GM12891 (cell line): ENCODE results near the gene TRABD2B.

Source experiments
- DNase-seq: peaks from one replicate; pipeline ENCODE4 v3.0.0; 2011; ENCODE audit warnings: low spot score; ENCODE audit not compliant: insufficient read length
- FAIRE-seq: peaks from 2 replicates; lab custom pipeline; 2011; peaks lifted over from hg19 to GRCh38; lab: Jason Lieb, UNC
- PAX5 ChIP-seq: IDR thresholded peaks from 2 replicates; pipeline ENCODE4 v1.6.1; 2011; ENCODE audit warnings: low read length, moderate library complexity, mild to moderate bottlenecking; ENCODE audit not compliant: insufficient read depth, severe bottlenecking
- POLR2A ChIP-seq: IDR thresholded peaks from 2 replicates; pipeline ENCODE4 v1.6.1; 2011; ENCODE audit warnings: low read depth, low read length, control low read depth
- POLR2AphosphoS5 ChIP-seq: IDR thresholded peaks from 2 replicates; pipeline ENCODE4 v1.6.1; 2011; ENCODE audit warnings: low read depth, low read length, control low read depth
- POU2F2 ChIP-seq: IDR thresholded peaks from 2 replicates; pipeline ENCODE4 v1.6.1; 2011; ENCODE audit warnings: low read depth, mild to moderate bottlenecking, control low read depth, low read length, moderate library complexity
- SPI1 ChIP-seq: IDR thresholded peaks from 2 replicates; pipeline ENCODE4 v1.6.1; 2011; ENCODE audit warnings: low read depth, low read length, control low read depth
- TAF1 ChIP-seq: IDR thresholded peaks from 2 replicates; pipeline ENCODE4 v1.6.1; 2011; ENCODE audit warnings: low read depth, low read length, control low read depth

TRABD2B gene

DNA sequence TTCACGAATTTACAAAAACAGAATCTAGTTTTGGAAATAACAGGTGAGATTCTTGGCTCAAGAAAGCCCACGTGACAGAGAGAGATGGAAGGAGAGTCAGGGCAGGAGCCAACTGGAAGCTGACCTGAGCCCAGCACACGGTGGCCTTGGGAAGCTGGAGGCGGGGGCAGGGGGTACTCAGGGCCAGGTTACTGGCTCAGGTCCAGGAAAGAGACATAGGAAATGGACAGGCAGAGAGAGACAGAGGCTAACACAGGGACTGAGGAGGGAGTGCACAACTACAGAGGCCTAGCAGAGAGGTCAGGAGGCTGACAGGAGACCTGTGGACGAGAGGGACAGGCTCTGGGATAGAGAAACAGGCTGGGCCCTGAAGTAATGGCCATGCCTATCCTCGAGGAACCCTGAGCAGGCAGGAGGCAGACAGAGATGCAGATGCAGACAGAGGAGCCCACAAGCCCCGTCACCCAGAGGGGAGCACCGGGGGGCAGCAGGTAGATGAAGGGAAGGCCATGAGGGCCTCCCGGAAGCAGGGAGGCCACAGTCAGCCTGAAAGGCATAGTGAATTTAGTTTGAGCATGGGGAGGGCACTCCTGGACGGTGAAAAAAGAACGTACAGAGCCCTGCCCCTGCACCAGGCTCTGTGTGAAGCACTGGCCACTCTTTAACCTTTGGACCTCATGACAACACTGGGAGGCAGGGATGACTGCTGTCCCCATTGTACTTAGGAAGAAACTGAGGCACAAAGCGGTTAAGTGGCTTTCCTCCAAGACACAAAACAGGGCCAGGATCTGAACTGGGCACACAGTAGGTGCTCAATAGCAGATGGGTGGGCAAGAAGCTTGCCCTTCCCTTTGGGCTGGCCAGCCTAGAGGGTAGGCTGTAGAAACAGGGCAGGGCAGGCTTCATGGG is 230.1 kb downstream of the TRABD2B start:
- no peak for TF ChIP-seq TAF1
- no peak for TF ChIP-seq POLR2A
- TF ChIP-seq SPI1: no peak
- DNase-seq (no peak), FAIRE-seq (no peak)

DNA sequence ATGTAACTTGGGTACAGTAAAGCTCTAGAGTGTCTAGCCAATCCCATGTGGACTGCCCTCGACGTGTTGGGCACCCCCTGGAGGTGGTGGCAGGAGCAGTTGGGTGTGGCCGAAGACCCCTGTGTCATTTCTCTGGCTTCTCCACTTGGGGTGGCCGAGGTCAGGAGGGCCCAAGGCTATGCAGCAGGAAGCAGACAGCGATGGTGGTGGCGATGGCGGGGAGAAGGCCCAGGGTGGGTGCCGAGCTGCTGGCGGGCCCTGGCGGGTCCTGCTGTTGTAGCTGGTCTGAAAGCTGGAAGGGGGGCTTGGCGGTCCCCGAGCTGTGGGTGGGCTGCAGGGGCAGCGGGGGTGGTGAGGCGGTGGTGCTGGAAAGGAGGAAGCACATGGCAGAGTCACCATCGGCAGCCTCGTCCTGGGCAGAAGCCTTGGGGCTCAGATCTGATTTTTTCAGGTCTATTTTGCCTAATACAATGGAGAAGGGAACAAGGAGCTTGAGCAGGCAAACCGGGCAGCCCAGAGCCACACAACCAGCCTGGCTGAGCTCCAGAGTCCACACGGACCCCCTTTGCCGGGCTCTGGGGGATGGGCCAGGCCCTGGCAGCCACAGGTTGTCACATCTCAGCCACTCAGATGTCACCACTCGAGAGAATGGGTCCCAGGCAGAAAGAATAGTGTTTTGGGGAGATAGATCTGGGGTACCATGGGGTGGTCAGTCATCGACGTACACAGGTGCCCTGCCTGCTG is 231.3 kb downstream of the TRABD2B start:
- FAIRE-seq (no peak), DNase-seq (no peak)
- no peak for TF ChIP-seq SPI1

DNA sequence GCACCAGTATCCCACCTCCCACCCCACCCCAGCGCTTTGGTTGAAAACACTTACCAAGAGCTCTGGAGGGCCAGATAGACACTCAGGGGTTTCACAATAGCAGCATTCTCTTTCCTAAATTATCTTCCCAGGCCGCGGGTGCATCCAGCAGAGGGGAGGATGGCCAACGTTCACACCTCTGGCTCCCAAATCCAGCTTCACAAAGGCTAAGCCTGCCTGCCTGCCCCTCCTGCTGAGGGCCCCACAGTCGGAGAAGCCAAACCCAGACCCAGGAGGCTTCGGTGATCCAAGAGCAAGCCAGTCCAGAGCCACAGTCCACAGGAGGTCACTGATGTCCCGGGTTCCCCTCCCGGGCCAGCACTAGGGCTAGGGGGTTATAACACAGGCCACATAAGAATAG is 231.9 kb downstream of the TRABD2B start:
- TF ChIP-seq TAF1 (no peak), PAX5 (no peak), POLR2A (no peak), SPI1 (no peak), POLR2AphosphoS5 (no peak), POU2F2 (no peak)
- FAIRE-seq (no peak), DNase-seq (no peak)

DNA sequence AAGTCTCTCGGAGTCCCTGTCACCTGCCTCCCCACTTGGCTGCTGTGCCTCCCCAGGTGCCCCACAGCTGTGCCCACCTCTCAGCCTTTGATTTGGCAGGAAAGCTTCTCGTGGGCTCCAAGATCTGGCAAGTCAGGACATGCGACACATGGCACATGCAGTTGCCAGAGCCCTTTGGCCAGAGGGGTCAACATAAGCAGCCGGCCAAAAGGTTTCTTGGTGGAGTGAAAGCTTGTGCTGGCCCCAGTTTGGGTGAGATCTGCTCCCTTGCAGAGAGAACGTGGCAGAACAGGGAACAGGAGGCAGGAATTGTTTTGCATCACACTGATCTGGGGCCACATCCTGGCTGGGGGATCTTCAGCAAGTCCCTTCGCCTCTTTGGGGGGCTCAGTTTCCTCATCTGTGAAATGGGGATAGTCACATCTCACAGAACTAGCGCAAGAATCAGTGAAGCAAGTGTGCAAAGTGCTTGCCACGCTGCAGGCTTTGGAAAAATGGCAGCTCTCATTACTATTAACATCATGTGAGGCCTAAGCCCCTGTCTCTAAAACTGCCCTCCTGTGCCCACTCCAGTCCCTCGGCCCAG is 232.6 kb downstream of the TRABD2B start:
- FAIRE-seq: no peak
- no peak for TF ChIP-seq POLR2A
- no peak for DNase-seq

DNA sequence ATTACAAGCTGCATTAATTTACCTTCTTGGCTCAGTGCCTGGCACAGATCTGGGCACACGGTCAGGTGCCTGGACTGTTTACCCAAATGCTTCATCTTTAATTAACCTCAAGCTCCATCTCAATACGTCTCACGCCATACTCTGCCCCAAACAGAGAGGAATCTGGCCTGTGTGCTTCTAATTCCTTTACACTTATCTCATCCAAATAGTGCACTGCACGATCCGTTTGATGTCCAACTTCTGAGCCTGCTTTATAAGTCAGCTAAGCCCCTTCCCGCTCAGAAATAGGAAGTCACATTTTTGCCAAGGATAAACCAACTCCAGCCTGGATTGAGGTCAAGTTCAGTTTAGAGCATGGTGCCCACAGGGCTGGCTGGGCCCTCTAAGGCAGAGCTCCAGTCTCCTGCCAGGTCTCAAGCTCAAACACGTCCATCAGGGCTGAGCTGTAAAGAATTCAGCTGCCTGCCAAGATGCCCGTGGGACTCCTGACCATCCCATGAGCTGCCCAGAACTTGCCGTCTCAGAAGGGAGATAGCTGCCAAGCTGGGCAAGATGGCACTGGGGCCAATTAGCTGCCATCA is 233.5 kb downstream of the TRABD2B start:
- FAIRE-seq: no peak

DNA sequence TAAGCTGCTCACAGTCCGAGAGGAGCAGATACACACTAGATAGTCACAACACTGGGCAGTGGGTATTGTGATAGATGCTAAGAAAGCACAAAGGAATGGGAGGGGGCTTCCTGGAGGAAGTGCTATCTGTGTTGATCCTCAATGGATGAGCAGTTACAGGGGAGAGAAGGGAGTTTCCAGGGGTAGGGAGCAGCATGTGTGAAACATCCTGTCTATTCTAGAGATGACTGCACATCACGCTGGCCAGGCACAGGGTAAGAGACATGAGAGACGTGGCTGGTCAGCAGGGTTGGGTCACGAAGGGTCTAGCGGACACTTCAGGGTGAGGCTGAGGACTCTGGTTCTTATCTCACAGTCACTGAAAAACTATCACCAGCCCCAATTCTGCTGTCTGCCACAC is 235.2 kb downstream of the TRABD2B start:
- no peak for FAIRE-seq
- no peak for TF ChIP-seq POLR2AphosphoS5
- TF ChIP-seq POU2F2: no peak
- no peak for TF ChIP-seq TAF1
- no peak for TF ChIP-seq SPI1
- TF ChIP-seq PAX5: no peak
- no peak for TF ChIP-seq POLR2A
- no peak for DNase-seq

More for the DNA sequence above, 233.5 kb downstream of the TRABD2B start:
- no peak for DNase-seq
- TF ChIP-seq POLR2A: no peak

DNA sequence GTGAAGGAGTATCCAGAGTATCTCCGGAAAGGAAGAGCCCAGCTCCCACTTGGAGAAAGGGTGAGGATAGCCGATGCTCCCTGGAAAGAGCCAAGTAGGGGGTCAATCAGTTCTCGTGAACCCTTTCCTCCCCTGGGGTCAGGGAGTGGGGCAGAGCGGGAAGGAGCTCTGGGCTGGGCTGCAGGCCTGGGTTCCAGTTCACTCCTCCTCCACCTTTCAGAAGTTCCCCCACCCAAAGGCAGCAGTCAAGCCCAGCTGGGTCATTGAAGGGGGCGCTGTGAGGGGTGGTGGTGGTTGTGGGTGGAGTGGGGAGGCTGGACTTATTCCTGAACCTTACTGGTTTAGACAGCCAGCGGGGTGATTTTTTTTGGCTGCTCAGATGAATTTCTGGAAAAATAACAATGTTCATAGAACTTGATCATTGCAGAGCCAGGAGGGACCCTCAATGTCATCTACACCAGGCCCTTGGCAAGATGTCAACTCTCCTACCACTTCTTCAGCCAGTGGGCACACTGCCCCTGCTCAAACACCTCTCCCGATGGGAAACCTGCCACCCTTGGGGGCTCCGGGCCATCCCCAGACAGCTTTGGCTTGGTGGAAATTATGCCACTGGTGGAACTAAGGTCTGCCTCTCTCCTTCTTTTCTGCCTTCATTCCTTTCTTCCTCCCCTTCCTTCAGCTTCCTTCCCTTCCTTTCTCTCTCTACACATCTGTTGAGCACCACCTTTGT is 235.8 kb downstream of the TRABD2B start:
- DNase-seq (no peak), FAIRE-seq (no peak)
- TF ChIP-seq POLR2AphosphoS5 (no peak), TAF1 (no peak), PAX5 (no peak), POU2F2 (no peak), SPI1 (no peak), POLR2A (no peak)

DNA sequence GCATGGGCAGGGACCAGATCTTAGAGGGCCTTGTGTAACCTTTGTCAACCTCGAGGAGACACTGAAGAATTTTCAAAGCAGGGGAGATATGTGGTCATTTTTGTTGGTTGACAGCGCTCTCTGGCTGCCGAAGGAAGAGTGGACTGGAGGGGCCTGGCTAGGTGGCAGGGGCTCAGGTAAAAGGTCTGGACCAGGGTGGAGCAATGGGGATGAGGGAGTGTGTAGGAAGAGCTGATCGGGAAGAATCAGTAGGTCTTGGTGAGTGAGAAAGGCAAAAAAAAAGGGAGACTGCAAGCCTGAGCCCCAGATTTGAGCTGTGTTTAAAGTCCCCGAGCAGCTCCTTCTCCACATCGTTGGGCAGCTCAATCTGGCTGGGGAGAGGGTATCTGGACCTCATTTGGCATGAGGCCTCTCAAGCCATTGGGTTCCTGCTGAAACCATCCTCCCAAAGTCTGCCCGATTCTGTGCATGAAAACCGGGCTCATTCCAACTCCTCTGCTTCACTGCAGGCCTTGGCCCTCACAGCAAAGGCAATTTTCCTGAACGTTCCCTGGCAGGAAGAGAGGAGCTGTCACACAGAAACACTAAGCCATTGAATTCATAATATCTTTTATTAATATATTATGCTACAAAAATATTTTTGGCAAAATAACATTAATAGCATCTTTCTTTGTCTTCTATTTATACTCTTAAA is 237.1 kb downstream of the TRABD2B start:
- DNase-seq: no peak
- FAIRE-seq: no peak
- TF ChIP-seq POLR2AphosphoS5: no peak
- TF ChIP-seq TAF1: no peak
- no peak for TF ChIP-seq POLR2A
- TF ChIP-seq PAX5: no peak
- TF ChIP-seq SPI1: no peak
- no peak for TF ChIP-seq POU2F2
